ENCODE results near the gene NKX6-2.

GRCh38 chr10:132811891-132812481 lies 26.0 kb upstream of the NKX6-2 start:
- TF ChIP-seq CTCF (IDR thresholded peaks at IDR 0.05) (no peak), POLR2A (IDR thresholded peaks at IDR 0.05) (no peak)

All from uterus (tissue), 2 donors.